SU-DHL-6 (cell line): ENCODE data around the gene SLC10A3.

Experiments
- EZH2phosphoT487 ChIP-seq: fragments of 200-600 bp; sonication (generic), shearing (Covaris generic); conservative IDR thresholded peaks from 2 replicates; pipeline ENCODE4 v1.6.1; 2018; ENCODE audit warnings: mild to moderate bottlenecking, antibody characterized with exemption, low read length, moderate library complexity, mixed read lengths
- TF ChIP-seq, protein P1 (sequence below): fragments of 200-600 bp; sonication (generic); IDR thresholded peaks from one replicate; pipeline ENCODE4 v1.5.1; 2017; ENCODE audit warnings: antibody characterized with exemption, mild to moderate bottlenecking, low read length, moderate library complexity; ENCODE audit not compliant: insufficient read depth, poor library complexity, severe bottlenecking

- no peak for TF ChIP-seq EZH2phosphoT487
- TF ChIP-seq, protein P1, sequence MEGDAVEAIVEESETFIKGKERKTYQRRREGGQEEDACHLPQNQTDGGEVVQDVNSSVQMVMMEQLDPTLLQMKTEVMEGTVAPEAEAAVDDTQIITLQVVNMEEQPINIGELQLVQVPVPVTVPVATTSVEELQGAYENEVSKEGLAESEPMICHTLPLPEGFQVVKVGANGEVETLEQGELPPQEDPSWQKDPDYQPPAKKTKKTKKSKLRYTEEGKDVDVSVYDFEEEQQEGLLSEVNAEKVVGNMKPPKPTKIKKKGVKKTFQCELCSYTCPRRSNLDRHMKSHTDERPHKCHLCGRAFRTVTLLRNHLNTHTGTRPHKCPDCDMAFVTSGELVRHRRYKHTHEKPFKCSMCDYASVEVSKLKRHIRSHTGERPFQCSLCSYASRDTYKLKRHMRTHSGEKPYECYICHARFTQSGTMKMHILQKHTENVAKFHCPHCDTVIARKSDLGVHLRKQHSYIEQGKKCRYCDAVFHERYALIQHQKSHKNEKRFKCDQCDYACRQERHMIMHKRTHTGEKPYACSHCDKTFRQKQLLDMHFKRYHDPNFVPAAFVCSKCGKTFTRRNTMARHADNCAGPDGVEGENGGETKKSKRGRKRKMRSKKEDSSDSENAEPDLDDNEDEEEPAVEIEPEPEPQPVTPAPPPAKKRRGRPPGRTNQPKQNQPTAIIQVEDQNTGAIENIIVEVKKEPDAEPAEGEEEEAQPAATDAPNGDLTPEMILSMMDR = no peak
Observed at GRCh38 chrX:154462396-154462795, 28.0 kb downstream of the SLC10A3 start.
